Erythroblast (primary cell): Measurements from ENCODE around the gene RMND1.
"Not testable (repeated sequence)": the region's sequence is repeated elsewhere in the genome, so short reads cannot be mapped to it uniquely, and the experiment has no call there.

Source experiments
- DNase-seq, 2 experiments: peaks; one replicate each; lab custom pipeline; 2025; lab: John Stamatoyannopoulos, UW
- GATA1 ChIP-seq: IDR thresholded peaks from 2 replicates; pipeline ENCODE4 v1.6.1; 2011; ENCODE audit warnings: low read depth, mild to moderate bottlenecking, control low read depth, low read length, moderate library complexity
- POLR2A ChIP-seq: IDR thresholded peaks from 2 replicates; pipeline ENCODE4 v1.6.1; 2011; ENCODE audit warnings: mild to moderate bottlenecking, low read length

The RMND1 gene

GRCh38 chr6:151376440-151376839 is 75.5 kb downstream of the RMND1 start:
- TF ChIP-seq GATA1, result no peak
- TF ChIP-seq POLR2A, result no peak
- DNase-seq, result no peak

GRCh38 chr6:151375833-151376232 is 76.1 kb downstream of the RMND1 start:
- no peak for TF ChIP-seq GATA1
- TF ChIP-seq POLR2A, result no peak
- no peak for DNase-seq

GRCh38 chr6:151374036-151374683 is 77.8 kb downstream of the RMND1 start:
- no peak for DNase-seq
- TF ChIP-seq POLR2A (no peak), GATA1 (no peak)

GRCh38 chr6:151372164-151372563 is 79.8 kb downstream of the RMND1 start:
- DNase-seq, result no peak
- TF ChIP-seq POLR2A, result no peak
- no peak for TF ChIP-seq GATA1

GRCh38 chr6:151370509-151371078 is 81.3 kb downstream of the RMND1 start:
- DNase-seq, result no peak
- TF ChIP-seq POLR2A (no peak), GATA1 (no peak)

GRCh38 chr6:151365233-151365632 is 86.7 kb downstream of the RMND1 start:
- DNase-seq, result no peak
- TF ChIP-seq POLR2A (no peak), GATA1 (no peak)

- no peak for DNase-seq
- no peak for TF ChIP-seq POLR2A
- TF ChIP-seq GATA1, result no peak
Measured at GRCh38 chr6:151359486-151359885, 92.4 kb downstream of the RMND1 start.

GRCh38 chr6:151358475-151358874 is 93.5 kb downstream of the RMND1 start:
- DNase-seq, result no peak
- no peak for TF ChIP-seq POLR2A
- no peak for TF ChIP-seq GATA1

GRCh38 chr6:151357758-151358436 is 94.0 kb downstream of the RMND1 start:
- no peak for DNase-seq
- TF ChIP-seq POLR2A, result no peak
- no peak for TF ChIP-seq GATA1

GRCh38 chr6:151356983-151357382 is 94.9 kb downstream of the RMND1 start:
- DNase-seq, result not testable (repeated sequence)
